Measurements from ENCODE around the gene UGGT2.
"Not testable (repeated sequence)": the region's sequence is repeated elsewhere in the genome, so short reads cannot be mapped to it uniquely, and the experiment has no call there.

Gene UGGT2

DNA sequence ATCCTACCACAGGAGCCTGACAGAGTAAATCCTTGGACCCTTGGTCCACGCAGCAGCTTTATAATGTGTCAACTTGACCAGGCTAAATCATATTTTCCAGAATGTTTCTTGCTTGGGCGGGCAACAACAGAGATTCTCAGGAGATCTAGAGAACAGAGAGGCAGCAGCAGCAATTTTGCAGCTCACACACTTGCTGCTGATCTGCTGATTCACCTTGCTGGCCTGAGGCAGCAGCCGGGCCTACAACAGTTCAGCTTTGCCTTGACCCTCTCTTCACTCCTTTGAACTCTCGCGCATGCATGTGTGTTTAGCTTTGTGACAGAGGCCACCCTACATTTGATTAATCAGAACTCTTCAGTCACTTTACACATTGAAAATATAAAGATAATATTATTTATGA lies 159.3 kb downstream of the UGGT2 start:
- DNase-seq: no peak

DNA sequence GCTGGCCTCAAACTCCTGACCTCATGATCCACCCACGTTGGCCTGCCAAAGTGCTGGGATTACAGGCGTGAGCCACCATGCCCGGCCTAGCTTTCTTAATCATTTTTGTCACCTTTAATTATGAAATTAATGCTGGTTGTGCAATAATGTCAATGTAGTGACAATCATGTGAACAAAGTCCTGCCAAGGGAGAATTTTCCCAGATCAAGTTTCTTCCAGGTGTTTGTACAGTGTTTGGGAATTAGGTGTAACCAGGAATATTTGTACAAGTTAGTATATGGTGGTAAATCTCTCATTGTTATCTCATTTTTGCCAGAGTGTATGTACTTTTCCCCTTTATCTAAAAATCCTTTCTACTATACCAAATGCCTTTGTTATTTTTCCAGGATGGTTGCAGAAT lies 171.1 kb downstream of the UGGT2 start:
- DNase-seq: no peak

DNA sequence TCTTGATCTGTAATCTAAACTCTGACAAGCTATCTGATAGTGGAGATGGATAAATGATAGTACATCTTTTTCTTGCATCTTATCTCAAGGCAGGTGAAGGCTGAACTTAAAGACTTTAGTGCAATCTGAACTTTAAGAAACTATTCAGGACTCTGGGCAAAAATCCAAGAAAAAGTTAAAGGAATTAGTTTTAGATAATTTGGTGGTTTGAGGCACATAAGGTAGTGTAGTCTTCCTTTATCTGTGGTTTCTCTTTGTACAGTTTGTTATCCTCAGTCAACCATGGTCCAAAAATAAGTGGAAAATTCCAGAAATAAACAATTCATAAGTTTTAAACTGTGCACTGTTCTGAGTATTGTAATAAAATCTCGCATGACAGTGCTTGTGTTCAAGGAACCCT lies 172.9 kb downstream of the UGGT2 start:
- DNase-seq: no peak

DNA sequence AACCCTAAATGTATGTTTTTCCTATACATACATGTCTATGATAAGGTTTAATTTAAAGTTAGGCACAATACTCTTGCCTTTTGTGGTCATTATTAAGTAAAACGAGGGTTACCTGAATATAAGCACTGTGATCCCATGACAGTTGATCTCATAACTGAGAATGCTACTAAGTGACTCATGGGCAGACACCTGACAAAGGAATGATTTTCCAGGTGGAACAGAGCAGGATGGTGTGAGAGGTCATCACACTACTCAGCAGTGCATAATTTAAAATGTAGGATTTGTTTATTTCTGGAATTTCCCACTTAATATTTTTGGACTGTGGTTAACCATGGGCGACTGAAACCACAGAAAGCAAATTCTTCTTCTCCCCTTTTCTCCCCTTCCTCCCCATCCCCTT lies 178.9 kb downstream of the UGGT2 start:
- no peak for DNase-seq

DNA sequence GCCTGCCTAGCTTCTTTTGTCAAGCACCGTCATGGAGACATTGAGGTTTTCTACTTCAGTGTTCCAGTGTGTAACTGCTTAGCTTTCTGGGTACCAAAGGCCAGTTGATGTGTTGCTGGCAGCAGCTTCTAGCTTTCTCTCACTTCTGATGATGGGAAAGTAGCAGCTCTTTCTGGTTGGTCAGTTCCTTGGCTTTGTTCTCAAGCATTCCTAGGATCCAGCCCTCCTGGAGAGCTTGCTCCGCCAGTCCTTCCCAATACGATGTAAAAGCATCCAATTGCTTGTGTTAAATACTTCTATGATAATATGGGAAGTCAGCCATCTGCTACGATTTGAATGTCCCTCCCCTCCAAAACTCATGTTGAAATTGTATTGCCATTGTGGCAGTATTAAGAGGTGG lies 182.8 kb downstream of the UGGT2 start:
- DNase-seq: no peak

DNA sequence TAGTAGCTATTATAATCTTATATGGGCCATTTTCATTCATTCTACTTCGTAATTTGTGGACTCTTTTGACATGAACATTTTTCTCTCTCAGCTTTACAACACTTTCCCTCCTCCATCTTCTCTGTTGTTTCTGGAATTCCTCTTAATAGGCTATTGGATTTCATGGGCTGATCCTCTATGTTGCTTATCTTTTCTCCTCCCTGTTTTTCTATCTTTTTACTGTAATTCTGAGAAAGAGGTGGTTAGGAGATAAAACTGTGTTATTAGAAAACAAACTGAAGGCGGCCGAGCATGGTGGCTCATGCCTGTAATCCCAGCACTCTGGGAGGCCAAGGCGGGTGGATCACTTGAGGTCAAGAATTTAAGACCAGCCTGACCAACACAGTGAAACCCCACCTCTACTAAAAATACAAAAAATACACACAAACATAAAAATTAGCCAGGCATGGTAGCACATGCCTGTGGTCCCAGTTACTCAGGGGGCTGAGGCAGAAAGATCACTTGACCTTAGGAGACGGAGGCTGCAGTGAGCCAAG lies 188.1 kb downstream of the UGGT2 start:
- no peak for DNase-seq

DNA sequence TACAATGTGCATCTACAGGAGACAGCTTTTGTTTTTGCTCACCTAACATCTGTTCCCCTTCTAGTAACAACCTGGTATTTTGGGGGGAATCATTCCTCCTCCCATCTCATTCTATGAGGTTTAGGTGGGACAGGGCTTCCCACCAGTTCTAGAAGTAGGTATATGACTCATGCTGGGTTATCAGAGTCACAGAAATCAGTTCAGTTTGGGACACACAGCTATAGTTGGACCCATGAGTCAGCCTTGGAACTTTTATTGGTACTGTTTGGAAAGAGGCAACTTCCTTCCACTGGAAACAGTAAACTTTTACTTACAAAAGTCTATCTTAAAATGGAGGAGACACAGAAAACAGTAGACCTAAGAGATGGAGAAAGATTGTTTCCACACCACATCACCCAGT lies 190.8 kb downstream of the UGGT2 start:
- no peak for DNase-seq

DNA sequence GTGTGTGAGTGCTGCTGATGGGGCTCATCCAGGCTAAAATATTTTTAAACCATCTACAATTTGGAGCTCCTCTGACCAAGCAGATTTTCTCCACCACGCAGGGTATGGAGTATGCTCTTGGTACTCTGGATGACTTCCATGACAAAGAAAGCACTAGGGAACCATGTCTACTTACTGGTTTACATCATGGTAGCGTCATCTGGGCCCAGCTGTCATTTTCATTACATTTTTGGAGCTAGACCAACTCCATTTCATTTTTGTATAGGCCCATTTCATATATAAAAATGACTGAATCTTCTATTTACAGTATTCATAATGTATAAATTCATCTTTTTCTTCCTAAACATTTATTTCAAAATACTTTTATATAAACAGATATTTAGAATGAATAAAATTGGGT lies 191.9 kb downstream of the UGGT2 start:
- no peak for DNase-seq

DNA sequence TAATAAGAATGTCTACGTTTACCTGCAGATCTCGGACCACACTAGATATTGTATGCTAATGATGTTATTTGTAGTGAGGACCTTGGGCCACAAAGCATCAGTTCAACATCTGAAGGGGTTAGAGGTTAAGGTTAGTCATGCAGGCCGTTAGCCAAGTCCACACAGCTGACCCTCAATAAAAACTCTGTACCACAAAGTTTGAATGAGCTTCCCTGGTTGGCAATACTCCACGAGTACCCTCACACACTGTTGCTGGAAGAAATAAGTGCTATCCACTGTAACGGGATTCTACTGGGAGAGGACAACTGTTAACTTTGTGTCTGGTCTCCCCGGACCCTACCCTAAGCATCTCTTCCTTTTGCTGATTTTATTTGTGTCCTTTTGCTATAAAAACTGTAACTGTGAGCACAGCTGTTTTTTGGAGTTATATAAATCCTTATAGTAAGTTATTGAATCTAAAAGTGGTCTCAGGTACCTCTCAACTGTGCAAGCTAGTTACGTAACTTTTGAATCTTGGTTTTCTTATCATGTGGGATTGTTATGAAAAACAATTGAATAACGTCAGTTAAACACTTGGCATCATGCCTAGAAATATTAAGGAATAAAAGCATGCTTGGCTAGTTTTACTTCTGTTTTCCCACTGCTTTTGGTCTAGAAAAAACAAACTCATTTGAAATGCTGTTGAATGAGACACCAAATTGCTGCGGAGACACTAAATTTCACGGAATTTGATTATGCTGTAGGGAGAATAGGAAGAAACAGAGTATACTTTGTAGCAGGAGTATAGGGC lies 194.7 kb downstream of the UGGT2 start:
- DNase-seq: no peak

DNA sequence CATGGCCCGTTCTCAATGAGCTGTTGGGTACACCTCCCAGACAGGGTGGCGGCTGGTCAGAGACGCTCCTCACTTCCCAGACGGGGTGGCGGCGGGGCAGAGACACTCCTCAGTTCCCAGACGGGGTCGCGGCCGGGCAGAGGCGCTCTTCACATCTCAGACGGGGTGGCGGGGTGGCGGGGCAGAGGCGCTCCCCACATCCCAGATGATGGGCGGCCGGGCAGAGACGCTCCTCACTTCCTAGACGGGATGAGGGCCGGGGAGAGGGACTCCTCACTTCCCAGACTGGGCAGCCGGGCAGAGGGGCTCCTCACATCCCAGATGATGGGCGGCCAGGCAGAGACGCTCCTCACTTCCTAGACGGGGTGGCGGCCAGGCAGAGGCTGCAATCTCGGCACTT lies 207.5 kb downstream of the UGGT2 start:
- DNase-seq: not testable (repeated sequence)

DNA sequence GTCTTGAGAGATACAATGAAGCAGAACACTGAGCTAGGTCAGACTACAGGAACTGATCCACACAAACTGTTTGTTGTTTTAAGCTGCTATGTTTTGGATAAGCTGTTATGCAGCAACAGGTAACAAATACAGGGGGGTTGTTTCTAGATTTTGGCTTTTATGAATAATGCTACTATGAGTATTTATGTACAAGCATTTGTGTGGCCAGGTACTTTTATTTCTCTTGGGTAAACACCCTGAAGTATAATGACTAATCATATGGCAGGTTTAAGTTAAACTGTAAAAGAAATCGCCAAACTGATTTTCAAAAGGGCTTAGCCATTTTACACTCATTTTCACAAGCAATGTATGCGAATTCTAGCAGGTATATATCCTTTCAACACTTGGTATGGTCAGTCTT lies 210.3 kb downstream of the UGGT2 start:
- no peak for DNase-seq

DNA sequence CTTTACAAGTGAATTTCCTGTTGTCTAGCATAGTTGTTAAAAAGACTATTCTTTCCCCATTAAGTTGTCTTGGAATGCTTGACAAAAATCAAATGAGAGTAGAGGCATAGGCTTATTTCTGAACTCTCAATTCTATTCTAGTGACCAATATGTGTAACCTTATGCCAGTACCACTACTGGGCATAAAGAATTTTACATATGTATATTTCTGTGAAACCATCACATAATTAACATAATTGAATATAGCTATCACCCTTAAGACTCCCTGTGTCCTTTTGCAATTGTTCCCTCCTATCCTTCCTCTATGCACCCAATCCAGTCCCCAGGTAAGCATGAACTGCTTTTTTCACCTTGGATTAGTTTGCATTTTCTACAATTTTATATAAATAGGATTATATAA lies 211.3 kb downstream of the UGGT2 start:
- no peak for DNase-seq

DNA sequence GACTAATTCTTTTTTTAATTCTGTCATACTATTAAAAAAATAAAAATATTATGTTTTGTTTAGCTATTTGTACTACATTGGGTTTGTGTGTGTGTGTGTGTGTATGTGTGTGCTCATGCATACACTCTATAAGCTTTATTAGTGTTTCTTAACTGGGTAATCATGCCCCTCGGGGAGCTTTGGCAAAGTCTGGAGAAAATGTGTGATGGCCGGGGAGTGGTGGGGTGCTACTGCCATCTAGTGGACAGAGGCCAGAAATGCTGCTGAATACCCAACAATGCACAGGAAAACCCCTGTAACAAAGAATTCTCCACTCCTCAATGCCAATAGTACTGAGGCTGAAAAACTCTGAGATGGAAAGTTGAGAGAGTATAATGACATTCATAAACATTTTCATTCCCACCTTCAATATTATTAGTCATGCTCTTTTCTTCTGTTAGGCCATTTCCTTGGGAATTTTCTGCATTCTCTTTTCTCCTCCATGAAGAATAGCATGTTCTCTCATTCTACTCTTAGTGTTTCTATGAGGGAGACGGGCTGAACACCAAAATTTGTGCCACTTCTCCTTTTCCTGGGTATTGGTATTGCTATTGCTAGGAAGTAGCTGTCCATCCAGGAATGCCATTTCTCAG lies 219.0 kb downstream of the UGGT2 start:
- DNase-seq: peak; percentile 42 to 52

DNA sequence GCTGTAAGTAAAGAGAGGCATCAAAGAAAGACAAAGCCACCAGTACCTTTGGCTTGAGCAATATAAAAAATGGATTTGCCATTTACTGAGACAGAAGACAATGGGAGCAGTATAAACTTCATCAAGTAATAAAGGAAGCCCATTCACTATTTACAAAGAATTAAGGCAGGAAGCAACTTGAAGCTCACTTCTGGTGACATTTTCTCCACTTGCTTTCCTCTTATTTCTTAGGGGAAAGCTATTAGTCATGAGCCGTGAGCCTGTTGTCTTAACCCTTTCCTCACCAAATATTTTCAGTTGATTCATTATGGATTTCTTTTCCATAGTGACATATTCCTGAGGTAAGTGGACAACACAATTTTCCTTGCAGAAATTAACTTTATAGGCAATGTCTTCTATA lies 219.5 kb downstream of the UGGT2 start:
- DNase-seq: no peak

DNA sequence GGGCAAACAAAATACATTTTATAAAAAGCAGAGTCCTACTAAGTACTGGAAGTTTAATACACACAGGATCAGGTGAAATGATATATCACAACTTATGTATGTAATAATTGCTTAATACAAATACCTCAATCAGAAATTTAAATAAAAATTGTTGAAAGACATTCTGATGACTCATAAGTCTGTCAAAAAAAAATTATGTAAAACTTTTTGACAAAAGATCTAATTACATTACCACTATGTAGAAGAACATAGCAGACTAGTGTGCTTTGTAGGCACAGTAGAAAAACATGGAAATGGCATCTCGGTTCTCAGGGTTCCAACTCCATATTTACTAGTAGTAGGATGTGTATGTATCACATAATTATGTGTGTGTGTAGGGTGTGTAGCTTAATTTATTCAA lies 220.1 kb downstream of the UGGT2 start:
- DNase-seq: no peak

DNA sequence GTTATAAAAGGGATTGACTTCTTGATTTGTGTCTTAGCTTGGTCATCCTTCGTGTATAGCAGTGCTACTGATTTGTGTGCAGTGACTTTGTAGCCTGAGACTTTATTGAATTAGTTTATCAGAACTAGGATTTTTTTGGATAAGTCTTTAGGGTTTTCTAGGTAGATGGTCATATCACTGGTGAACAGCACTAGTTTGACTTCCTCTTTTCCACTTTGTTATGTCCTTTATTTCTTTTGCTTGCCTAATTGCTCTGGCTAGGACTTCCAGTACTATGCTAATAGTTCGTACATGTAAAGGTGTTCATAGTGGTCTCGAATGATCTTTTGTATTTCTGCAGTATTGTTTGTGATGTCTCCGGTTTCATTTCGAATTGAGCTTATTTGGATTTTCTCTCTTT lies 230.9 kb downstream of the UGGT2 start:
- no peak for DNase-seq

DNA sequence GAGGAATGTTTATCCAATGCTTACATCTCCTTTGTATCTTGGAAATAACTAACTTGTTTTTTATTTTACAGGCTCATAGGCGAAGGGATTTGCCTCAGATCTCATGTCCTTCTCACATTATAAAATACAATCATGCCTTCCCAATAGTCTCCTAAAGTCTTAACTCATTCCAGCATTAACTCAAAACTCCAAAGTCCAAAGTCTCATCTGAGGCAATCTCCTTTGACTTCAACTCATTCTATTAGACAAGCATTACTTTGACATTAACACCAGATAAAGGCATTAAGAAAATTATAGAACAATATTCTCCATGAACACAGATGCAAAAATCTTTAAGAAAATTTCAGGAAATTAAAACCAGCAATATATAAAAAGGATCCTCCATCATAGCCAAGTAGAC lies 238.7 kb downstream of the UGGT2 start:
- DNase-seq: no peak

DNA sequence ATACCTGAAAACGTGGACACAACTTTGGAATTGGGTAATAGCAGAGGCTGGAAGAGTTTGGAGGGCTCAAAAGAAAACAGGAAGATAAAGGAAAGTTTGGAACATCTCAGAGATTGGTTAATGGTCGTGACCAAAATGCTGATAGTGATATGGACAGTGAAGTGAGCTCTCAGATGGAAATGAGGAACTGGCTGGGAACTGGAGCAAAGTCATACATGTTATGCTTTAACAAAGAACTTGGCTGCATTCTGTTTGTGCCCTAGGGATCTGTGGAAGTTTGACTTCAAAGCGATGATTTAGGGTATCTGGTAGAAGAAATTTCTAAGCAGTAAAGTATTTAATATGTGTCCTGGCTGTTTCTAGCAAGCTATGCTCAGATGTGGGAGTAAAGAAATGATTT lies 240.1 kb downstream of the UGGT2 start:
- DNase-seq: no peak

DNA sequence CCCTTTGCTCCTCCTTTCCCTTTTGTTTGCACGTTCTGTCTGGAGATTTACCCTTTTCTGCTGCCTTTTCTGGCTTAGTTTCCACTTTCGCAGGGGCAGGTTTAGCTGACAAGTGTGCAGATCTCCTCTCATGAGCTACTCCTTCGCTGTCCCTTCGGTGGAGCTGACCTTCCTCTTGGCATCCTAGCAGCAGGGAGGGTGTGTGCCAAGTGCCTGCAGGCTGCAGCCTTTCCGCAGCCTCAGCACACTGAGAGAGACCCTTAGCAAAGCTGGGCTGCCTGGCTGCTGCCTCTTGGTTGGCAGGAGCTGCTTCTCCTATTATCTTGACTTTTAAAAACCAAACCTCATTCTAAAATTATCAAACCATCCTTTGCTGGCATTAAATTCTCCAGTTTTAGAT lies 243.8 kb downstream of the UGGT2 start:
- DNase-seq: no peak

DNA sequence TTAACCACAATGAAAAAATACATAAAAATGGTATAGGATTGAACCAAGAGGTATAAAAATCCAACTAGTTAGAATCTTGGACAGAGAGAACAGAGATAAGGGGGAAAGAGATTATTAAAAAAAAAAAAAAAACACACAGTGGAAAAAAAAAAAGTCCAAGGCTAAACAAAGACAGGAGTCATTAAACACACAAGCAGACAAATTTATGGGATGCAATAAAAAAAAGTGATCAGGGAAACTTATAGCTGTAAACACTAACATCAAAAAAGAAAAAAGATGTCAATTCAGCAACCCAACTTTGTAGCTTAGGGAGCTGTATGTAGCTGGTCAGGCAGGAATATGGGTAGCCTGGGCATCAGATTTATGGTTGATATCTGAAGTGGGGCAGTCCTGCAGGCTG lies 247.3 kb downstream of the UGGT2 start:
- DNase-seq: no peak

DNA sequence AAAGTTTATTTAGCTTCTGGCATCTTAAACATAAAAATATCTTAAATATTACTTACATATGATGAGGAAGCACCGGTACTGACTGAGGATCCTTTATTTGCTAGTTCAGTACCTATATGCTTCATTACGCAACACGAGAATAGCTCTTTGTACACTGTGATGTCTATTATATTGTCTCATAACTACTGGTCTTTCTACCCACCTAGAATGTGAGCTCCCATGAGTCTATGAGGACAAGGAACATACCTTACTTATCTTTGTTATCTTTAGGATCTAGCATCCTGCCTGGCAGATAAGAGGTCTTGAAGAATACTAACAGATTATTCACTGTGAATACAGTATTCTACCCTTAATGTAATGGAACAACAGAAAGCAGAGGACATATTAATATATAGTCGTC lies 251.4 kb downstream of the UGGT2 start:
- no peak for DNase-seq

DNA sequence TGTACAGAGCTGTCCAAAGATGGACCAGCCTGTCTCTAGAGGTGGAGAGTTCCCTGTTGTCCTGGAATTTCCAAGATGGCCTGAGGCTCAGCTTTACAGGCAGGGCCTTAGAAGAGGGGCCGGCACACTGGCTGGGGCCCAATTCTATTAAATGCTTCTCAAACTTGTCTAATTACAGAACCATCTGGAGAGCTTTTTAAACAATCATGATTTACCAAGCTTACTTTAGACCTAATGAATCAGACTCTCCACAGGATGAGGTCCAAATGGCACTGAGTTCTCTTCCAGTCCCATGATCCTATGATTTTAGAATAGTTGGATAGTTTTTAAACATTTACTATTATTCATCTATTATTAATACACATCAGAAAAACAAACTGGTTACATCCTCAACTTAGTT lies 252.8 kb downstream of the UGGT2 start:
- no peak for DNase-seq

DNA sequence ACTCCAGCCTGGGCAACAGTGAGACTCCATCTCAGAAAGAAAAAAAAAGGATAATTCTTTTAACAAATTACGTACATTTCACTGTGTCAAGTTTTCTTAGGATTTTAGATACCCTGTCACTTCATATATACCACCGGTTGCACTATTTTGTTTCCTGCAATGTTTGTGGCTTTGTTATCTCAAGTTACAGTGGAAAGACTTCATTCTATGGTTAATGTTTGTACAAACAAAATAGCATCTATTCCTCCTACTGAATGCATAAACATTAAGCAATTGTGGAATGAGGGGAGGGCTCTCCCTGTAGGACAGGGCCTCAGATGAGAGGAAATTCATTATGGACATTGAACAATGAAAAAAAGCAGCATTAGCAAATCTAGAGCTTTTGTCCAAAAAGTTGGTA lies 256.2 kb downstream of the UGGT2 start:
- no peak for DNase-seq

DNA sequence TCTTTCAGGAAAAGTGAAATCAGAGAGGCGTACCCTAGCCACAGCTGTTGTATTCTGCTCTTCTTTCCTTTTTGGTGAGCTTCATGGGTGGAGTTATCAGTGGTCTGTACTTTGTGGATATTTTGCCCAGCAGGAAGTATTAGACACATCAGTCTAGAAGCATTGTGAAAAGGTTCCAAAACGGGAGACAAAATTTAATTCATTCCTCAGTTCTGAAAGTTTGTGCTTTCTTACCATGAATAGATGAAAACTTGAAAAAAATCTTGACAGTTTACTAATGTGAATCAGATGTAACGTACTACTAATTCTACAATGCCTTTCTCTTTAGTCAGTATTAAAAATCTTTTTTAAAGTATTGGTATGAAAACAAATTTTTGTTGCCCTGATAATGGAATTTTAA lies 259.4 kb downstream of the UGGT2 start:
- no peak for DNase-seq

Measured in stimulated activated CD4-positive, alpha-beta T cell treated with anti-CD3 and anti-CD28 coated beads, Interleukin-4, amount 100 ng/mL, for 4 hours (primary cell).